ENCODE results near the gene SLC38A10.

SLC38A10 gene

GRCh38 chr17:81251709-81252301 is 43.3 kb downstream of the SLC38A10 start:
- no peak for DNase-seq

GRCh38 chr17:81251094-81251708 is 43.9 kb downstream of the SLC38A10 start:
- DNase-seq, result no peak

GRCh38 chr17:81250286-81251093 is 44.6 kb downstream of the SLC38A10 start:
- DNase-seq, result no peak

GRCh38 chr17:81249223-81250040 is 45.7 kb downstream of the SLC38A10 start:
- no peak for DNase-seq

GRCh38 chr17:81248649-81249048 is 46.5 kb downstream of the SLC38A10 start:
- no peak for DNase-seq

GRCh38 chr17:81247339-81247990 is 47.6 kb downstream of the SLC38A10 start:
- DNase-seq, result no peak

DNA sequence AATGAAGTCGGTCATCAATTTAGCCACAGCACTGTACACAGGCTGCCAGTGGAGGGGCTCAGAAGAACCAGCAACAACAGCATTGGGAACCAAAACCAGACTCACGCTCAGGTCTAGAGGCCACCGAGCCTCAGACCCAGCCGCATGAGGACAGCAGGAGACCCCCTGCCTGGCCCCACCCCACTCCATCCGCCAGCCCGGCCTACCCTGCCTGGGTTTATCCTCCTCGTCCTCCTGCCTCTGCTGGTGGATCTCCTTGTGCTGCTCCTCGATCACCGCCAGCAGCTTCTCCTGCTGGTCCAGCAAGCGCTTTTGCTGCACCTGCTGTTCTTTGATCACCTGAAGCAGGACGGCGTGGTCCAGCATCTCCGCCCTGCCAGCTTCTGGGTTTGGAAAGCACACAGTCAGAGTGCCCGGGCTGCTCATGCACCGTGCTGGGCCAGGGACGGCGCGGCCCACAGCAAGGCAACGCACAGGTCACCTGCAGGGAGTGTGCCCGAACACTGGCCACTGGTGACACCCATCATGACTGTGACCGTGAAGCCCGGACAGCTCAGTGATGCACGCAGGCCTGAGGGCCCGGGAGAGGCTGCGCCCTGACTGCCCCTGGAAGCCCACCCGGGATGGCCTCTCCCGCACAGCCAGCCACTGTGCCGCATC is 48.3 kb downstream of the SLC38A10 start:
- no peak for DNase-seq

- DNase-seq, result no peak
Observed at GRCh38 chr17:81246343-81246670, 48.8 kb downstream of the SLC38A10 start.

DNA sequence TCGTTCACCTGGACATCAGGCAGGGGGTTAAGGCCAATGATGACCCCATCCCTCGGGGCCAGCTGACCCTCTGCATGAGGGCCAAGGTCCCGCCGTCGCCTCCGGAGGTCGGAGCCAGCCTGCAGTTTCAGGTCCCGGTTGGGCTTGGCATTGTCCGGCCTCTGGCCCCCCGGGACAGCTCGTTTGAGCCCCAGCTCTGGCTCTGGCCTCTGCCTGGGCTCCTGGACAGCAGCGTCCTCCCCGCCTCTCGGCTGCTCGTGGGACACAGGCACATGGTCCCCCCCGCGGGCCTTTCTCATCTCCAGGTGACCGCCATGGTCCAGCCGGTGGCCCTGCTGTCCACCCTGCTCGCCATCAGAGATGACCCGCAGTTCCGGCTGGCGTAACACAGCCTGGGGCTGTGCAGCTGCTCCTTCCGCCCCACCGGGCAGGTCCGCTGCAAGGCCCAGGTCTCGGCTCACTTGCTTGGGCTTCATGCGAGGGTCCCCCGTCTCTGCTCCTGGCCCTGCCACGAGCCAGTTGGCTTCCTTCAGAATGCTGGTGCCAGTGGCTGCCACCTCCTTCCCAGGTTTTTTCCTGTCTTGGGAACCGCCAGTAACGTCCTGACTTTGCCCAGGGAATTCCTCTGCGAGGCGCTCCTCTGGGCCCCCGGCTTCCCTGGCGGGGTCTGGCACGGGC is 49.3 kb downstream of the SLC38A10 start:
- DNase-seq, result no peak

DNA sequence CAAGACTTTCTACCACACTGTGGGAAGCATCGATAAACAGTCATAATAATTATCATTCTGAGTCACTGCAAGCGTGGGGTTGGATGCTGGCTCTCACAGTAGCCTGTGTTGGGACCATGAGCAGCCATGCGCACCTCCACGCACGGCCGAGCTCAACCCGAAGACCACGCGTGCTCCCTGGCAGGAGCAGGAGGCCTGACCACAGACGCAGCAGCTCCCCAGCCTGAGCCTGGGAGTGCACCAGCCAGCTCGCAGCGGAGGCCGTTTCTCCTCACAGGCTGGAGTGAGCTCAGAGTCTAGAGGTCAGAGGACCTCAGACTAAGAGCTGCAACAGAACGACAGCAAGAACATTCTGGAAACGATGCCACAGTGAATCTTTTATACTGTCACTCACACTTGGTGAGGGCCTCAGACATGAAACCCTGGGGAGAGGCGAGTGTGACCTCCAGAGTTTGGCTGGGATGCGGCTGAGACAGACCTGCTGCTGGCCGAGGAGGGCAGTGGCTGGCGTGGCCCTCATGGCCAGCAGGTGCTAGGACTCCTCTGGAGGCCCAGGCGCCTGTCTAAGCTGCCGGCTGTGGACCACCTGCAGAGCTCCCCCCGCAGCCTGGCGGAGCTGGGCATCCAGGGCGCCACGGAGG is 50.0 kb downstream of the SLC38A10 start:
- no peak for DNase-seq

DNA sequence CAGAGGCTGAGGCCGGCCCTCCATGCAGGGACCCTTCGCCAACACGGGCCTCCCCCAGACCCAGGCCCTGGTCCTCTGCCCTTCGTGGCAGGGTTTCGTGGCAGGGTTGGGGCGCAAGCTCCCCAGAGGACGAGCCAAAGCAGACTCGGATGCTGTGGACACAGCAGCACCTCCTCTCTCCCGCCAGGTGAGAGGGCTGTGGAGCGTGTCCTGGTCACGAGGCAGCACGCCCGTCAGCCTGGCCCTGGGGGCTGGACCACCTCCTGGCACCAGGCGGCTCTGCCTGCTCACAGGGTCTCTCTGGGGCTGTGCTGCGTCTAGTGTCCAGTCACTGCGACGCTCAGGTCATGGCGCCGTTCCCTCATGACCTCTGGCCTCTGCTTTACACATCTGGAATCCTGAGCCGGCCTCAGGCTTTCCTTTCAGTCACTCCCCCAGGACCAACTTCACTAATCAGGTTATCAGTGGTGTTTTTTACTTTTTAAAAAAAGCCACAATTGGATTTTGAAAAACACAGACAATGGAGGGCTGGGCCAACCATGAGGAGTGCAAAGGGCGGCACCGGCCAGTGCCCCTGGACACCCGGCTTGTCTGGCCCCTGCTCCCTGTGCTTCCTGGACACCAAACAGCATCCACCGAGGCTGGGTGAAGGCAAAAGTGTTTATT is 50.6 kb downstream of the SLC38A10 start:
- DNase-seq, result no peak

DNA sequence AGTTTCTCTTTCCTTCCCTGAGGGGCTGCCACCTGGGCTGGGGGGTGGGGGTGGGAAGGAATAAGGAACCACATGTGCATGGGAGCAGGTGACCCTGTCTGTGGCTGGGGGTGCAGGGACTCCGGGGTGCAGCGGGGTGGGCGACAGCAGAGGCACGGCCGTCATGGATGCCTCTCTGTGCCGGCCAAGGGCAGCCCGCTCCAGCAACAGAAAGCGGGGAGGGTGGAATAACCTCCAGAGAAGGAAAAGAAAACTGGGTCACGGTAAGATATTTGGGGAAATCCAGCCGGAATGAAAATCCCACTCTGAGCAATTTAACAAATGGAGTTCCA is 51.8 kb downstream of the SLC38A10 start:
- no peak for DNase-seq

DNA sequence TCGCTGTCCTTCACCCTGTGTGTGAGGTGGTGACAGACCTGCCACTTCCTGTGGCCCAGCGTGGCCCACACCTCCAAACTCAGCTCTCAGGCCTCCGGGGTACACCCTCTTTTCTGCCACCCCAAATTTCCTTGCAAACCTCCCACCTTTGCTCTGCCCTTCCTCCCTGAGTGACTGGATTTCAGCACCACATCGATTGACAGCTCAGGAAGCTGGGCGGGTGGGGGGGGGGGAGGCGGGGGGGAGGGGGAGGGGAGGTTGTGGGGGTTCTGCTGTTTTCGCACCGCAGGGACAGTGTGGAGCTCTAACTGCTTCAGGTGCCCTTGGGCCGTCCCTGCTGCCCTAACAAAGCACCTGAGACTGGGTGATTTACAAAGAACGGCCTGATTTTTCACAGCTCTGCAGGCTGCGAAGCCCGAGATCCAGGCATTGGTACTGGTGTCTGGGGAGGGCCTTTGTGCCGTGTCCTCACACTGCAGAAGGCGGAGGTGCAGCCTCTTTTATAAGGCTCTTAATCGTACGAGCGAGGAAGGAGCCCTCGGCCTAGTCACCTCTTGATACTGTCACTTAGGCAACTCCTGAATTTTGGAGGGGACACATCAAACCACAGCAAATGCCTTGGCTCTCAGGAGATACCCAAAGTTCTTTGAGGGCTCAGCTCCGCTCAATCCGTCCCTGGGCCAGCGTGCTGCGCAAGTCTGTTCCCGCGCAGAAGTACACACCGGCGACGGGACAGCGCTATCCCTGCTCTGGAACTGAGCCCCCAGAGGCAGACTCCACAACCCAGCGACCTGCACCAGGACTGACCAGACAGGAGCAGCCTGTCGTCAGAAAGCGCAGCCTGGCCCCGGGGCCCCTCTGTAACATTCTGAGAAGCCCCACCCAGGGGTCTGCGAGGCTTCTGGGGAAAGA is 52.4 kb downstream of the SLC38A10 start:
- no peak for DNase-seq

DNA sequence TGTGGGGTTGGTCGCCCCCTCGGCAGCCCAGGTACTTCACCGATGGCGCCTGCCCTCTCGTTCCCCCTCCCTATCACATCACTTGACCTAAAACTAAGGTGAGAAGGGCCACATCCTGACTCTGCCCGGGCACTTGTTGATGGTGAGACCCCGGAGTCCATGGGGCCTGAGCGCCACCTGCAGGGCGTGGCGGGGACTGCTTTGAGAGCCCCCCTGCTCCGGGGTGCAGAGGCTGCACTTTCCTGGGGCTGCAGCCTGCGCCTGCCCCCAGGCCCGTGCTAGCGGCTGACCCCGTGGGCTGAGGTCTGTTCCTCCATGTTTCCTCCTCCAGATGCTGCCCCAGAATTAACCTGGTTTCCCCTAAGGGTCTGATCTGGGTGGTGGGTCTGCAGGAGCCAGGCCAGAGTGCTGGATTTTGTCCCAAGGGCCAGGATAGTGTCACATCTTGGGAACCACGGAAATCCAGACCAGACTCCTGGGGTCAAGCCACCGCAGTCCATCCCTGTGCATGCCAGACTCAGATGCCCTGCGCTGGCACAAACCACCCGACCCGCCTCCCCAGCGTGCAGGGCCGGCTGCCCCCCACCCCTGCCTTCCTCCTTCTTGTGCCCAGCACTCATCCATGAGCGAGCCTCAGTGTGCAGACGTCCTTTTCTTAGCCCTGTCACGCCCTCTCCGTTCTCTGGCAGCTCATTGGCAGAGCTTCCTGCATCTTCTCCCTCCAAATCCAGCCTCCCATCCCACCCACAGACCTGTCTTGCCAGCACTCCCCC is 53.3 kb downstream of the SLC38A10 start:
- DNase-seq, result peak; percentile 52

DNA sequence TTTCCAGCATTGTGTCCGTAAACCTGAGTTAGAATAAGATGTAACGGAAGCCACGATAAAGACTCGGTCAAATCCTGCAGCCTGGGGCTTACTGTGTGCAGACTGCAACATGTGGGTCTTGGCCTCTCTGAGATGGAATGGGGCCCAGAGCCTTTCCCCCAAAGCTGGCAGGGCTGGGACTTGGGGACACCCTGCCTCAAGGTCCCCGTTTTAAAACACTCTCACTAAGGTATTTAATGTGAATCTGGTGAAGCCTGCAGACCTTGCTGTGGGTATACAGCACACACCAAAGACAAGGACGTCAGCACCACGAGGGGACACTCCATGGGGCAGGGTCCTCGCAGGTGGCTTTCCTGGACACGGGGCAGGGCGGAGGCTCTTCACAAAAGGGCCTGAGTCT is 53.9 kb downstream of the SLC38A10 start:
- DNase-seq, result no peak

DNA sequence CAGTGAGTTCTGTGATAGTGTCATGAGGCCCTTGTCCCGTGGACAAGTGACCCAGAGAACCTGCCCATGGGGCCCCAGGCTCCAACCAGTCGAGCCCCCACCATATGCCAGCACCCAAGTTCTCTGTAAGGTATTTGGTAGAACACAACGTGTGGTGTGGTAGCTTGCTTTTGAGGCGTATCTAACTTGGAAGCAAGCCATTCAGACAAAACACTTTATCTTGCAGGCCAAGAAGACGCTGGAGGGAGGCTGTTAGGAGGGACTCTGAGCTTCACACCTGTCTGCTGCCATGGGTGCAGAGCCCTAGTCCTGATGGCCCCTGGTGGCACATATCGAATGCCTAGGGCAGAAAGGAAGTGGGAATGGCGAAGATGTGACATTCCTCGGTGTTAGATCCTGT is 54.3 kb downstream of the SLC38A10 start:
- no peak for DNase-seq

GRCh38 chr17:81239714-81240555 is 55.2 kb downstream of the SLC38A10 start:
- DNase-seq, result no peak

Measured in effector CD4-positive, alpha-beta T cell (primary cell).